HepG2 (cell line): ENCODE data around the gene KLHL12. TPM values are rescaled to one million over a fixed set of nuclear protein-coding genes. Genes with fewer than 3 reads are reported as not detected.

ENCODE experiments used
- ARID4A ChIP-seq: sonication (generic); formaldehyde crosslinking; IDR thresholded peaks from 2 replicates; pipeline ENCODE4 v1.5.0; 2020; ENCODE audit warnings: mild to moderate bottlenecking, missing genetic modification reagents, borderline replicate concordance
- MEIS1 ChIP-seq: sonication (generic); formaldehyde crosslinking; IDR thresholded peaks from 2 replicates; pipeline ENCODE4 v1.9.0; 2021; ENCODE audit warnings: mild to moderate bottlenecking, missing genetic modification reagents, moderate library complexity, borderline replicate concordance
- POGZ ChIP-seq: sonication (generic); formaldehyde crosslinking; IDR thresholded peaks from 2 replicates; pipeline ENCODE4 v1.4.0; 2020; ENCODE audit warnings: mild to moderate bottlenecking, missing genetic modification reagents
- TARDBP ChIP-seq: sonication (generic); formaldehyde crosslinking; IDR thresholded peaks from 2 replicates; pipeline ENCODE4 v1.8.0; 2022; ENCODE audit warnings: mild to moderate bottlenecking, missing genetic modification reagents
- ZBTB39 ChIP-seq: sonication (generic); formaldehyde crosslinking; IDR thresholded peaks from 2 replicates; pipeline ENCODE4 v1.5.0; 2020; ENCODE audit warnings: missing genetic modification reagents
- ZNF275 ChIP-seq: sonication (generic); formaldehyde crosslinking; IDR thresholded peaks from 2 replicates; pipeline ENCODE4 v1.8.0; 2022; ENCODE audit warnings: missing genetic modification reagents, mild to moderate bottlenecking, inconsistent platforms, borderline replicate concordance
- ZNF646 ChIP-seq: sonication (generic); formaldehyde crosslinking; IDR thresholded peaks from 2 replicates; pipeline ENCODE4 v1.9.0; 2021; ENCODE audit warnings: mild to moderate bottlenecking, missing genetic modification reagents
- polyA plus RNA-seq, 8 experiments: library from polyadenylated mRNA; depleted of rRNA in 3 of 8; stranded (reverse) in 7 of 8; unstranded in 1 of 8; fragments of >200 nt; fragmentation: Illumina TruSeq in 4 of 8; extraction: Trizol in 4 of 8; gene quantifications; 2 replicates each; pipeline versions ENCODE4 v1.2.1 to v1.2.3, GENCODE V29; 2011 to 2016; ENCODE audit warnings: low read depth in 4 of 8, missing spikeins in 1 of 8, mixed read lengths in 1 of 8; ENCODE audit not compliant: insufficient read depth in 1 of 8
- total RNA-seq, 5 experiments: library from RNA; depleted of rRNA; stranded (reverse); fragments of >200 nt; fragmentation: Illumina TruSeq; extraction: Trizol; gene quantifications; 2 replicates each; pipeline ENCODE4 v1.2.3, GENCODE V29; 2016; ENCODE audit warnings: low read depth in 1 of 5

KLHL12 gene
- total and polyA plus RNA-seq, 2 of the 13 experiments (the other 11 are each of a cell fraction or from before 2014, with no cell fraction given), result 19.2 to 25.2 TPM

GRCh38 chr1:202958544-202959275, 31.7 kb upstream of the KLHL12 start (continued):
- TF ChIP-seq ARID4A (no peak), ZNF275 (CRISPR knock-in tag) (0 out of 2 replicates have a peak, but pooled peaks have one; percentile 8), ZBTB39 (0 out of 2 replicates have a peak, but pooled peaks have one; percentile 22), POGZ (peak; percentile 7; the same call in 1 of the 2 replicates), ZNF646 (CRISPR knock-in tag) (0 out of 2 replicates have a peak, but pooled peaks have one; percentile 41), TARDBP (CRISPR knock-in tag) (0 out of 2 replicates have a peak, but pooled peaks have one; percentile 12), MEIS1 (CRISPR knock-in tag) (peak; percentile 35; the same call in 1 of the 2 replicates)
